GM19043 (cell line): ENCODE measurements around the gene SRBD1.
A peak's percentile ranks its signal among the peaks of the same experiment; 100 is the strongest.

ENCODE experiments used
- ATAC-seq: cut with Tn5 transposase; IDR thresholded peaks from one replicate; pipeline ENCODE4 v1.9.1; 2021; ENCODE audit warnings: low read depth; ENCODE audit not compliant: unreplicated experiment

The SRBD1 gene, protein sequence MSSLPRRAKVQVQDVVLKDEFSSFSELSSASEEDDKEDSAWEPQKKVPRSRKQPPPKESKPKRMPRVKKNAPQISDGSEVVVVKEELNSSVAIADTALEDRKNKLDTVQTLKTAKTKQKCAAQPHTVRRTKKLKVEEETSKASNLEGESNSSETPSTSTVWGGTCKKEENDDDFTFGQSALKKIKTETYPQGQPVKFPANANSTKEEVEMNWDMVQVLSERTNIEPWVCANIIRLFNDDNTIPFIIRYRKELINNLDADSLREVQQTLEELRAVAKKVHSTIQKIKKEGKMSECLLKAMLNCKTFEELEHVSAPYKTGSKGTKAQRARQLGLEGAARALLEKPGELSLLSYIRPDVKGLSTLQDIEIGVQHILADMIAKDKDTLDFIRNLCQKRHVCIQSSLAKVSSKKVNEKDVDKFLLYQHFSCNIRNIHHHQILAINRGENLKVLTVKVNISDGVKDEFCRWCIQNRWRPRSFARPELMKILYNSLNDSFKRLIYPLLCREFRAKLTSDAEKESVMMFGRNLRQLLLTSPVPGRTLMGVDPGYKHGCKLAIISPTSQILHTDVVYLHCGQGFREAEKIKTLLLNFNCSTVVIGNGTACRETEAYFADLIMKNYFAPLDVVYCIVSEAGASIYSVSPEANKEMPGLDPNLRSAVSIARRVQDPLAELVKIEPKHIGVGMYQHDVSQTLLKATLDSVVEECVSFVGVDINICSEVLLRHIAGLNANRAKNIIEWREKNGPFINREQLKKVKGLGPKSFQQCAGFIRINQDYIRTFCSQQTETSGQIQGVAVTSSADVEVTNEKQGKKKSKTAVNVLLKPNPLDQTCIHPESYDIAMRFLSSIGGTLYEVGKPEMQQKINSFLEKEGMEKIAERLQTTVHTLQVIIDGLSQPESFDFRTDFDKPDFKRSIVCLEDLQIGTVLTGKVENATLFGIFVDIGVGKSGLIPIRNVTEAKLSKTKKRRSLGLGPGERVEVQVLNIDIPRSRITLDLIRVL

DNA sequence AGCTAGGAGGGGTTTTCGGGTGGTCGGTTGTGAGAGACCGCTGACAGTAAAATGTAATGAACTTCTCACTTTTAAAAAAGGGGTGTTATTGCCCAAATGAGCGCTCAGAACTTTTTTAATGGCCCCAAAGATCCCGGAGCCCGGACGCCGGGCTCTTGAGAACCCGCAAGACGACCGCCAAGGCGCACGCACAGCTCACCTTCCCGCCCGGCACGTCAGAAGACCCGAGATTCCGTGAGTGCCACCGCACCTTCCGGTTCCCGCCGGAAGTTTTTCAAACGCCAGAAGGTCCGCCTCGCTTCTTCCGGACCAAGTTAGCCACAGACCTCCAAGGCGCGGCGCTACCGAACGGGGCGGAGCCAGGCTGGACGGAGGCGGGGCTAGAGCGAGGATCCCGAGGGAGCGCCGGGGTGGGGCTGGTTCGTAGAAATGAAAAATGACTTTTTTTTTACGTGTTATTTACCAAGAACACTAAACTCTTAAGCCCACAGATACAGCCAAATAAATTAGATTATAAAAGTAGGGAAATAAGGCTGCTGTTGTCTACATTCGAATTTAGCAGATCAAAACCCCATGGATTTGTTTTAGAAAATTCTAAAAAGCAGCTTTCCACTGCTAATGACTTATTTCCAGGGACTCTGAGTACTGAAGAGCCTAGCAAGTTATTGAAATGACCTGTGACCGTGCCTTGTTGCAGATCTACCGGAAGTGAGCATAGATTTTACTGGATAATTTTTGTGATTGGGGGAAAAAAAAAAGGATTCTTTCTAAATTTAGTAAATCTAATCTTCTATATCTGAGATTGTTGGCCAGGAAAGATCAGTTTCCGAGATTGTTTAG, at the start of gene SRBD1:
TSS of gene SRBD1 (minus strand) at position 248 of the 840 bp plus-strand sequence. CDS start 5,826 bp downstream, outside the sequence.
- peak; percentile 91 for ATAC-seq

DNA sequence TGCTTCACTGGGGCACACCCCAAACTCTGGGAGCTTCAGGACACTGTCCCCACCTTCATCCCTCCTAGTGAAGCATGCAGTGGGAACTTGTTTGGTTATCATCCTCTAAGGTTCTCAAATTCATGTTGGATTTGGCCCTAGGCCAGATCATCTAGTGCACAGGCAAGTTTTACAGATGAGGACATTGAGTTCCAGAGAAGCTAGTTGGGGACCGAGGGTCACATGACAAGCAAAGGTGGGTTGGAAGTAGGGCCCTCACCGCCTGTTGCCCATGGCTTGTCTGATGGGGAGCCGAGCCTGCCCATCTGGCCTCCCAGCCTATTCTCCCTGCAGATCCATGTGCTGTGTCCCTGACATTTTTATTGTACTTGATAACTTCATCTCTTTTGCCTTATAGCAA, 43.2 kb upstream of the SRBD1 start:
- ATAC-seq = no peak

DNA sequence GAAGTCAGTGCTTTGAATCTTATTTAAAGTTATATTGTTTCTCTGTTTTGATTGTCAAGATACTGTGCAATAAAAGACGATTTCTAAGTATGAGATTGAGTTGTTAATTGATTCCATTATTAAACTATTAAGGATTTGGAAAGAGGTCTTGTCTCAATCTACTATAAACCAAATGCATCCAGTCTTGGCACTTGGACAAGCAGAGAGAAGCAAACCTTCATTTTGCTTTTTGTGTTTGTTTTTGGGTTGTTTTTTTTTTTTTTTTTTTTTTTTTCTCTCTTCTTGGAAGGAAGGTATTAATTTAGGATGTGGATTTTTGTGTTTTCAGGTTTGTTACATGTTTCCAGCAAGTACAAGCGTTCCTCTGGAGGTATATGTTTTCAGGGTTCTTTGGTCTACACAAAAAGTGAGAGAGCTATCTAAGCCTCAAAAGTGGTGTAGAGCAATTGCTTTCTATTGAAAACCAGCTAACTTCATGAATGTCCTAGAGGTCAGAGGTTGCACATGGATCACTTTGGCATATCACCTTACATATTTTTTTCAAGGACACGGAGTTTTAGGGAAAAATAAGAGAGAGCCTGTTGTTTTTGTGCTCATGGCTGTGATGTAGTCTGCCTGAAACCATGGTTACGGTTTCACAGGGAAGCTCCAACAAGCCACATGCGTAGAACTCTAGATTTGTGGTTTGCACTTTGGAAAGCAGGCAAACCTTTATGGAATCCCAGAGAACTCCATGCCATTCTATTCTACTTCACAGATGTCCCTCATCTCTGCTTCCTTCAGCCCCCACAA, 42.3 kb upstream of the SRBD1 start:
- no peak for ATAC-seq

DNA sequence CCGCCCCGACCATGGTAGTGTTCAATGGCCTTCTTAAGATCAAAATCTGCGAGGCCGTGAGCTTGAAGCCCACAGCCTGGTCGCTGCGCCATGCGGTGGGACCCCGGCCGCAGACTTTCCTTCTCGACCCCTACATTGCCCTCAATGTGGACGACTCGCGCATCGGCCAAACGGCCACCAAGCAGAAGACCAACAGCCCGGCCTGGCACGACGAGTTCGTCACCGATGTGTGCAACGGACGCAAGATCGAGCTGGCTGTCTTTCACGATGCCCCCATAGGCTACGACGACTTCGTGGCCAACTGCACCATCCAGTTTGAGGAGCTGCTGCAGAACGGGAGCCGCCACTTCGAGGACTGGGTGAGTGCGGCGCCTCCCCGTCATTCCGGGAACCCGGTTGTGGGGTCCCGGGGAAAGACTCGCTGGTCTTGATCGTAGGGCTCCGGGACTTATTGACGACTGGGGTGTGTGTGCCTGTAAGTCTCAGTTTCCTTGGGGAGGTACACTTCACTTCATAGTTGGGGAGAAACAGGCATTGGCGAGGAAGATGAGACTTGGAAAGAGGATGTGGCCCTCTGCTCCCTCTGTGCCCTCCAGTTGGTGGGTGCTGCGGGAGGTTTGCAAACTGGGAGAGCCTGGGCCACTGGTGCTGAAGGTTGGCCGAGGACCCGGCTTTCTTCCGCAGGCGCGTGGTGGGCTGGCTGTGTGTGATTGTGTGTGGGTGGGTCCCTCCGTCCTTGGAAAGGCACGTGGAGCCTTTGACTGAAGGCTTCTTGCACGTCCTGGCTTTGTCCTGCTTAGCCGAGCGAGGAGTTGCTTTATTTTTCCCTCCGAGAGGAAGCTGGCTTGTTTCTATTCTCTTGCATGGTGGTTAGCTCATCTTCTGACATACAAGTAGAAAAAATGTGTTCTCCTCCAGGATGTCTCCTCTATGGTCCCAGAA, 41.3 kb upstream of the SRBD1 start:
- ATAC-seq = no peak

DNA sequence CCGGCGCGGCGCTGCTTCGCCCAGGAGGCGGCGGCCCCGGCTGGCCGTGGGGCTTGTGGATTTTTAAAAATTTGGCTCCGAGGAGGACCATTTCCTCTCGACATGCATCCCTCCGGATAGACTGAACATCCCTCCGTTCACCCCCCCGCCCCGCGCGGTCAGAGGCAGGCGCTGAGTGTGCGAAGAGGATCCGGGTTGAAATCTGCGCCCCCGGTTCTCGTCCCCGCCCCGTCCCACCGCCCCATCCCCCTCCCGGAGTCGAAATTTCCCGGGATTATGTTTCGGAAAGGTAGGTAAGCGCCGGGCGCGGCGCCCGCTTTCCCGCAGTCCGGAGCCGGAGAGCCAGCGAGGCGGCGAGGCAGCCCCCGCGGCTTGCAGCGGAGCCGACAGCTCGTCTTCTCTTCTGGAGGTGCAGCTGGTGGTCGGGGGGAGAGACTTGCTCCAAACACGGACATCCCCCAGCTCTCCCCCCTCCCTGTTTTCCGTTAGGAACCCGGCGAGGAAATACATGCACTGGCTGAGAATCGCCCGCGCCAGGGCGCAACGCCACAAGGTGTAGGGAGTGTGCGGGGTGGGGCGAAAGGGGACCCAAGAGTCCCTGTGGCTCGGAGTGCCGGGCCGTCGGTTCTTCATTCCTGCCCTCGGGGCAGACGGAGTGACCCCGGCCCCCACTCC, 40.5 kb upstream of the SRBD1 start, which contains the start of gene PRKCE:
TSS of gene PRKCE (plus strand) at position 261 of the 675 bp plus-strand sequence.
- peak; percentile 10 for ATAC-seq

DNA sequence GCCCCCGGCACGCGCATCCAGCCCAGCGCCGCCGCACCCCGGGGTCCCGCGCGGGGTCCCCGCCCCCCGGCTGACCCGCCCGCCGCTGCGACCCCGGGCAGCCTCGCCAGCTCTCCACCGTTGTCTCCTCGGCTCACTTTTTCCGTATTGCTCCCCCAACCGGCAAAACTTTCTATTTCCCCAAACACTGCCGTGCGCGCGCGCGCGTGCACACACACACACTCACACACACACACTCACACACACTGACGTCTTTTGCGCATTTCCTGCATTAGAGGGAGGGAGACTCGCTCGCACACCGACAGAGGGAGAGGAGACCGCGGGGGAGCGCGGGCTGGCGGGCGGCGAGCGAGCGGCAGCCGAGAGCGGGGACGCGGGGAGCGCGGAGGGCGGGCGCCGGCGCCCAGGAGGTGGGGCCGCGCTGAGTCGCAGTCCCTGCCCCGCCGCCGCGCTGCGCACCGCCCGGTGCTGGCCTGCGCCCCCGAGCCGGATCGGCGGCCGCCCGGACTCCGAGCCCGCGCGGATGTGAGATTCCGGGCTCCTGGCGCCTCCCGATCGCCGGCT, 39.9 kb upstream of the SRBD1 start:
- ATAC-seq = peak; percentile 53

DNA sequence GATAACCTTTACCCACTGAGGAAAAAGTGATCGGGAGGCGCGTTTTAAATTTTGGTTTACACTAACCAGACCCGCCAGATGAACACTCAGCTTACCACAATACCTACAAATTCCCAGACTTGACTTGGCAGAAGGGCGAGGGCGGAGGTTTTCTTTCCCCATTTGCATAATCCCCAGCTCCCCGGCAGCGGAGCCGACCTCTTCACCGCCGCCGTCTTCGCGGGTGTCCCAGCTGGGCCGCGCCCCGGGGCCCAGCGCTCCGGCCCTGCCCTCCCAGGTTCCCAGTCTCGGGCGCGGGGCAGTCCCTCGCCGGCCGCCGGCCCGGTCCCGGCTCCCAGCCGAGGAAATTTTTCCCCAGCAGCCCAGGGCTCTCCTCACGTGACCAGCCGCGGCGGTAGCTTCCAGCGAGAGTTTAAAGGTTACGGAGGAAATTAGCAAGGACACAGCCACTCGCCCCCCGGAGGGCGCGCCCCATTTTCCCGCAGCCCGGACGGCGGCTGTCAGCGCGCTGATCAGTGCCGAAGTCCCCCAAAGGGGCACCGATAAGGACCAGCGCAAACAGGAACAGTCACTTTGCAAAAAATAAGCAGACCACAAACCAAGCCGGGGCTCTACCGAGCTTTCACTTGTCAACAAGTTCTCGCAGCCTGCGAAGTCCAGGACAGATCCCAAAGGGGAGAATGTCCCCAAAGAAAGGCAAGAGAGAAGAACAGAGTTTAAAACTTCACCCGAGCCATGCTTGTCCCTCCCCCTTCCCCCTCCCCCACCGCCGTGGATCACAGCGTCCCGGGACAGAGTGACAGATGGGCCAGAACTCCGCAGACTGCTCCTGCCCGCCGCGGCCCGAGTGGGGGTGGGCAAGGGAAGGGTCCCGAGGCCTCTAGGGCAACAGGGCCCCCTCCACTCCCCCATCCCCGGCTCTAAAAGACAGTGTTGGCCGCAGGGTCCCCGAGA, 39.1 kb upstream of the SRBD1 start:
- ATAC-seq = no peak

DNA sequence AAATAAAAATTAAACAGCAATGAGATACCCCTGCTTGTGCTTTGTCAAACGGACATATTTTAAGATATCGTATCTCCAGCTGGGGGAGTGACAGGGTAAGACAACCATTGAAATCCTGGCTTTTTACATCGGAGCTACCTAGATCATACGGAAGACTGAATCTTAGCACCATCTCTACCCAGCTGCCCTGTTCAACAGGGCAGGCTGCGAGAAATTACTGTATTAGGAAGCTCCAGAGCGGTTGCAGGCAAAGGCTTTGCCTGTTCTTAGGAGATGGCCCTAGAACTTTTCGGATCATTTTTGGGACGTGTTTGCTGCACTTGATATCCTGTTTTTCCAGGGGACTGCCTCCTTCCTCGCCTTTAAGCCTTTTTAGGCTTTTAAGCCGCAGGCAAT, 38.4 kb upstream of the SRBD1 start:
- ATAC-seq = no peak

DNA sequence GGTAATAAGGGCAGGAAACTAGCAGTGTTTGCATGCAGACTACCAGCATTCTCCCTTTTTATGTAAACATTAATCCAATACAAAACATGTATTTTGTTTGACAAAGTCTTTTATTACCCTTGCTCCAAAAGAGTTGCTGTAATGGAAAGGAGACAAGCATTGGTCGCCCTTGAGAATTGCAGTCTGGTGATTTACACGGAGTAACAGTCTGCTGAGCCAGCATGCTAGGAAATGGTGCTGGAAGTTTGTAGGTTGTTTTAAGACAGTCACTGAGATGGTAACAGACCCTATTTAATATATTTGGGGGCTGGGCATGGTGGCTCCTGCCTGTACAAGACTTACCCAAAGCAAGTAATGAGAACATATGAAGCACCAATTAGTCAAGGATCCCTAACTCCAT, 37.6 kb upstream of the SRBD1 start:
- no peak for ATAC-seq

DNA sequence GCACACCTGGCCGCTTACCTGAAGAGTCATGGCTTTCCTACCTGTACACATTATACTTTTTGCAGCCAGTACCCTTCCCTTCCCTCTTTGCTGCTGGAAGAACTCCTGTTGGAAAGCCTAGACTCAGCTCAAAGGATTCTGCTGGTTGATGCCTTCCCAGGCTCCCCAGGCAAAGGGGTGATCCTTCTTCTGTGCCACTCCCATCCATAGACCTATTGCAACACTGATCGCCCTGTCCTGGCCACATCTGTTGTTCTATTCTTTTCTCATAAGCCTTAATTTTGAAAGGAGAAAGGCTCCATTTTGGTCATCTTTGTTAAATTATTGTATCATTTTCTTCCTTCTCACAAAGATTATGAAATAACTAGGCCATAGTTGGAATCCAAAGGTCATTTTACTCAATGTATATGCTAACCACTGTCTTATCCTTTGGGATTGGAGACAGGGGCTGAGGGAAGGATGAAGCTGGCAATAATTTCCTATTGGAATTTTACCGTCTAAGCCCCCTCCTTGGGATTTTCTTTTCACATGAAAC, 37.0 kb upstream of the SRBD1 start:
- no peak for ATAC-seq

DNA sequence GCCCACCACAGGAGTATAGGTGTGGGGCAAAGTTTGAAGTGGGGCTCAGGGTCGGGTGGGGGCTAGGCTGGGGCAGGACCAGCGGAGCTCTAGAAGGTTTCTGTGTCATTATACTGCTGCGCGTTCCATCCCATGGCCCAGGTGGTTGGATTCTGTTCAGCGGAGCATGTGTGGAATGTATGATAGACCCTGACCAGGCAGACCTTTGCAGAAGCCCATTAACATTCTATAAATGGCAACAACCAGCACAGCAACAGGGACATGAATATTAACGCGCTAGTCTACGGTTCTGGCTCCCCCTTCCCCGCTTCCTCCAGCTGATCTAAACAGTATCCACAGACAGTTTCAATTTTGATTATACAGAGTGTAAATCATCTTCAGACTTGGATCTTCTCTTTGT, 36.3 kb upstream of the SRBD1 start:
- ATAC-seq = no peak

DNA sequence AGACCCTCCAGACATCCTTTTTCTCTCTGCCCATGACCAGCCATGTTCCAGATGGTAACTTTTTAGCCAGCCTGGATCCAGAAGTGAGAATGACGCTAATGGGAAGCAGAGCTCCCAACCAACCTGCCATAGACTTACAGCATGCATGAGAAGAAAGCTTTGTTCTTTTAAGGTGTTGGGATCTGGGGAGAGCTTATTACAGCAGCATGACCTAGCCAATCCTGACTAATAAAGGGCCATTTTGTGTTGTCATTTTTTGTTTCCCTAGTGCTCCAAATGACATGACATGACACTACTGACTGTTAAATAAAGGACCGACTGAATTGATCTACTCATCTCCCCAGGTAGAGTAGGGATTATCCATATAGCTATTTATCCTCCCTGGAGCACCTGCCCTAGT, 35.2 kb upstream of the SRBD1 start:
- ATAC-seq = no peak

DNA sequence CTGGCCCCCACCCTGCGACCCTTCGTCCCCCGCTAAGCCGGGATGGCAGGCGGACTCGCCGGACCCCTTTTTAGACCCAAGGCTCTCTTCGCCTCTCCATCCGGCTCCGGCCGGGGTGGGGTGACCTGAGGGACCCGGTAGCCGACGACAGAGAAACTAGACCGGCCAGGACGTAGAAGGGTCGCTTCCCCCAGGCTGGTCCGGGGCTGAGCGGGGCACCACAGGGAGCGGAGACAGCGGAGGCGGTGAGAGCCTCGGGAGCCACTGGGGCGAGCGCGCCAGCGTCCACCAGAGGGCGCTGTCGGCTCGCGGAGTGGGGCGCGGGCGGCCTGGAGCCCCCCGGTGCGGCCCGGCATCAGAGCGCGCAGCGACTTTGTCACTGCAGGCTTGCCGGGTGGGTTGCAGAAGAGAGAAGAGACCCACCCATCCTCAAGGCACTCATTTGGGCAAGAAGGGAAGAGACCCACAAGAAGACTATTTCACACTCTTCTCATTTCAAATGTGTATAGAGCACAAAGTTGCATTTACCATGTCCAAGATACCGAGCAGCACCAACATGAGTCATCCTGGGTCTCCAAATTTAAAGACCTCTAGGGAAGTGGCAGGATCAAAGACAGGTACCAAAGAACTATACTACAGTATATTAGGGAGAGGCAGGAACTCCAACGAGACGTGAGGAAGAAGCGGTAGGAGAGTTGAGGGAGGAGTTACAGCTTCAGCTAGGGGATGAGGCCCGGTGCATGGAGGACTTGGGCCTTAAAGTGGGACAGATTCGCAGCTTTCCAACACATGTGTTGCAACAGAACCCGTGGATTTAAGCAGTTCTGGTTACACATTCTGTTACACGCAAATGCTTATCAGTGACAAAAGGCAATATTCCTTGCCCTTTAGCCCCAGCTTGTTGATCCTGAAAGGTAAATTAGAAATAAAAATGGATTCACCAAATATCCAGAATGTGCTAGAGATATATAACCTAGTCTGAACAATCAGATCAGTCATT, 32.8 kb upstream of the SRBD1 start:
- ATAC-seq = peak; percentile 77

DNA sequence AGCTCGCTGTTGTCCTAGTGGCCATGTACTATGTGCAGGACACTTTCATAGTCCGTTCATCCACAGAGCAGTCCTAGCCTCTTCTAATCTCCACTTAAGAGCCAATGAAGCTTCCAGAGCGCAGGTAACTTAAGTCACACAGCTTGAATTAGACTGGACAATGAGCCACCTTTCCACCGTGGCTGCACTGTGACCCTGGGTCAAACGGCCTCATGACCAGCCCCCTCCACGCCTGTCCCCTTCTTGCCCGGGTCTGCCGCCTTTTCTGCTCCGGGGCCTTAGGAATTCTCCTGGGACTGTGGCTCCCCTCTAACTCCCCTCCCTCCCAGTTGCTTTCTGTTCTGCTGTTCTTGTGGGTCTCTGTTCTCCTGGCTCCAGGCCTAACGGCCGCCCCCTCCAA, 32.0 kb upstream of the SRBD1 start:
- ATAC-seq = no peak

DNA sequence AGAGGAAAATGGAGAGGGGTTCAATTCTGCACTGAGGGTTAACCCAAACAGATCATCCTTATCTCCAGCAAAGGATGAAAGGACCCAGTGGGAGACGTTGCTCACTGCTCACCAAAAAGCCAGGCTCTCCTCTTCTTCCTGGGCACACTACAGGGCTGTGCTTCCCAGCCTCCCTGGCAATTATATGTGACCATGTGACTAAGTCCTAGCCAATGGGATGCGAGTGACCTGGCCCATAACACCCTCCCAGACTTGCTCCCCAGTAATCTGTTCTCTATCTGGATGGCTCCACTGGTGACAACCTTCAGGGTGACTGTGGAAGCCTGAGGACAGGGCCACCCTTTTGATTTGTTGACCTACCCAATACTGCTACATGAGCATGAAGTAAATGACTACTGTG, 29.5 kb upstream of the SRBD1 start:
- no peak for ATAC-seq
